ENCODE data around the gene PTAFR. TPM values are rescaled to one million over a fixed set of nuclear protein-coding genes. Genes with fewer than 3 reads are reported as not detected.

PTAFR gene
- total RNA-seq, 3 donors from 2014 or later, result 5.6 to 8.3 (median 6.2) TPM

GRCh38 chr1:28136922-28137613, 39.4 kb downstream of the PTAFR start:
- no peaks in the 10 kb centered on the region for H3K9me3 ChIP-seq
- H3K27me3 ChIP-seq, result no peaks in the 10 kb centered on the region
- no peak for DNase-seq (ENCODE audit: low spot score in 2 of 2)
- no peaks in the 10 kb centered on the region for H3K4me1 ChIP-seq
- TF ChIP-seq POLR2A (IDR thresholded peaks at IDR 0.05) (no peak), CTCF (IDR thresholded peaks at IDR 0.05) (no peak), POLR2AphosphoS5 (IDR thresholded peaks at IDR 0.05) (no peak)
- no peaks in the 10 kb centered on the region for H3K36me3 ChIP-seq
- no peak overlapping the region for H3K27ac ChIP-seq
- no peak overlapping the region for H3K4me3 ChIP-seq
- intact Hi-C loops (cut with DNase I; ENCODE audit: low total_unique reads), result no loop called here

GRCh38 chr1:28136169-28136921, 40.1 kb downstream of the PTAFR start:
- intact Hi-C loops (cut with DNase I; ENCODE audit: low total_unique reads), result no loop called here
- no peaks in the 10 kb centered on the region for H3K27me3 ChIP-seq
- no peaks in the 10 kb centered on the region for H3K36me3 ChIP-seq
- H3K4me3 ChIP-seq, result no peak overlapping the region
- H3K9me3 ChIP-seq, result no peaks in the 10 kb centered on the region
- no peak for TF ChIP-seq POLR2A (IDR thresholded peaks at IDR 0.05)
- TF ChIP-seq CTCF (IDR thresholded peaks at IDR 0.05), result no peak
- no peak for TF ChIP-seq POLR2AphosphoS5 (IDR thresholded peaks at IDR 0.05)
- no peak for DNase-seq (ENCODE audit: low spot score in 2 of 2)
- no peaks in the 10 kb centered on the region for H3K4me1 ChIP-seq
- no peak overlapping the region for H3K27ac ChIP-seq

GRCh38 chr1:28135371-28136168, 40.9 kb downstream of the PTAFR start:
- H3K4me3 ChIP-seq, result no peak overlapping the region
- H3K4me1 ChIP-seq, result no peaks in the 10 kb centered on the region
- TF ChIP-seq POLR2AphosphoS5 (IDR thresholded peaks at IDR 0.05) (no peak), POLR2A (IDR thresholded peaks at IDR 0.05) (no peak), CTCF (IDR thresholded peaks at IDR 0.05) (no peak)
- no peak for DNase-seq (ENCODE audit: low spot score in 2 of 2)
- H3K9me3 ChIP-seq, result no peaks in the 10 kb centered on the region
- H3K27me3 ChIP-seq, result no peaks in the 10 kb centered on the region
- no peaks in the 10 kb centered on the region for H3K36me3 ChIP-seq
- H3K27ac ChIP-seq, result no peak overlapping the region
- intact Hi-C loops (cut with DNase I; ENCODE audit: low total_unique reads), result no loop called here

GRCh38 chr1:28134651-28135207, 41.8 kb downstream of the PTAFR start:
- Histone ChIP-seq H3K4me3 (no peak overlapping the region), H3K27ac (no peak overlapping the region), H3K4me1 (no peaks in the 10 kb centered on the region), H3K27me3 (no peaks in the 10 kb centered on the region), H3K36me3 (no peaks in the 10 kb centered on the region), H3K9me3 (no peaks in the 10 kb centered on the region)
- intact Hi-C loops (cut with DNase I; ENCODE audit: low total_unique reads), result no loop called here
- DNase-seq (ENCODE audit: low spot score in 2 of 2), result no peak
- no peak for TF ChIP-seq CTCF (IDR thresholded peaks at IDR 0.05)
- no peak for TF ChIP-seq POLR2AphosphoS5 (IDR thresholded peaks at IDR 0.05)
- no peak for TF ChIP-seq POLR2A (IDR thresholded peaks at IDR 0.05)
